Endothelial cell (in vitro differentiated cells): ENCODE results near the gene IFT122. TPM values are rescaled to one million over a fixed set of nuclear protein-coding genes. Genes with fewer than 3 reads are reported as not detected.

Experiments
- DNase-seq: peaks from one replicate; pipeline ENCODE4 v3.0.0; 2021; ENCODE audit warnings: low spot score
- H3K27ac Mint-ChIP-seq: one replicate; pipeline ENCODE4 v1.8.0; 2021; ENCODE audit warnings: mixed read lengths, inconsistent platforms; ENCODE audit not compliant: unreplicated experiment
- H3K27me3 Mint-ChIP-seq: one replicate; pipeline ENCODE4 v1.8.0; 2021; ENCODE audit warnings: mild to moderate bottlenecking, moderate library complexity, mixed read lengths, inconsistent platforms; ENCODE audit not compliant: unreplicated experiment
- H3K36me3 Mint-ChIP-seq: one replicate; pipeline ENCODE4 v1.8.0; 2021; ENCODE audit warnings: mild to moderate bottlenecking, low read depth, mixed read lengths, inconsistent platforms; ENCODE audit not compliant: unreplicated experiment
- H3K4me1 Mint-ChIP-seq: one replicate; pipeline ENCODE4 v1.8.0; 2021; ENCODE audit warnings: mild to moderate bottlenecking, mixed read lengths, inconsistent platforms; ENCODE audit not compliant: unreplicated experiment
- H3K4me3 Mint-ChIP-seq: one replicate; pipeline ENCODE4 v1.8.0; 2021; ENCODE audit warnings: mild to moderate bottlenecking, mixed read lengths, inconsistent platforms; ENCODE audit not compliant: unreplicated experiment
- H3K9me3 Mint-ChIP-seq: one replicate; pipeline ENCODE4 v1.8.0; 2021; ENCODE audit warnings: mixed read lengths, inconsistent platforms; ENCODE audit not compliant: unreplicated experiment
- CTCF ChIP-seq: fragments of 200-600 bp; sonication (generic); IDR thresholded peaks from one replicate; pipeline ENCODE4 v1.5.0; 2021; ENCODE audit warnings: antibody characterized with exemption; ENCODE audit not compliant: unreplicated experiment
- total RNA-seq: library from RNA; stranded (reverse); fragmentation: NEBNext Ultra II Directional; extraction: Animal tissue kit (Norgen Biotek cat#: 25700); gene quantifications from one replicate; pipeline ENCODE4 v1.2.1, GENCODE V29; 2021; ENCODE audit not compliant: unreplicated experiment

The IFT122 gene
- total RNA-seq, 1 donor from 2014 or later, result 25.1 TPM

- no peak for DNase-seq
- Mint-ChIP-seq H3K9me3 (no peaks in the 10 kb centered on the region), H3K4me1 (peaks cover 41% of the 10 kb centered on the region), H3K36me3 (peaks cover 25% of the 10 kb centered on the region), H3K27me3 (peaks cover 50% of the 10 kb centered on the region), H3K4me3 (peak overlapping the region; percentile 34), H3K27ac (peak overlapping the region; percentile 27)
- no peak for TF ChIP-seq CTCF
These were observed 109.2 kb downstream of the IFT122 start for GRCh38 chr3:129549006-129549800.

- Mint-ChIP-seq H3K4me1 (peaks cover 40% of the 10 kb centered on the region), H3K4me3 (no peak overlapping the region), H3K36me3 (peaks cover 31% of the 10 kb centered on the region), H3K27ac (peak overlapping the region; percentile 70), H3K9me3 (no peaks in the 10 kb centered on the region), H3K27me3 (peaks cover 54% of the 10 kb centered on the region)
- no peak for DNase-seq
- no peak for TF ChIP-seq CTCF
These were observed 109.8 kb downstream of the IFT122 start for GRCh38 chr3:129549805-129550204.

GRCh38 chr3:129552287-129553050 lies 112.4 kb downstream of the IFT122 start:
- DNase-seq, result no peak
- TF ChIP-seq CTCF, result no peak
- Mint-ChIP-seq H3K27me3 (peaks cover 61% of the 10 kb centered on the region), H3K36me3 (peaks cover 44% of the 10 kb centered on the region), H3K4me3 (peak overlapping the region; percentile 58), H3K27ac (peak overlapping the region; percentile 69), H3K4me1 (peaks cover 41% of the 10 kb centered on the region), H3K9me3 (no peaks in the 10 kb centered on the region)

GRCh38 chr3:129553171-129553570 lies 113.1 kb downstream of the IFT122 start:
- peak overlapping the region; percentile 69 for H3K27ac Mint-ChIP-seq
- no peak for DNase-seq

More at GRCh38 chr3:129553171-129553570, 113.1 kb downstream of the IFT122 start:
- Mint-ChIP-seq H3K4me3 (peak overlapping the region; percentile 58), H3K9me3 (no peaks in the 10 kb centered on the region), H3K27me3 (peaks cover 64% of the 10 kb centered on the region), H3K36me3 (peaks cover 50% of the 10 kb centered on the region), H3K4me1 (peaks cover 47% of the 10 kb centered on the region)
- no peak for TF ChIP-seq CTCF
